WERI-Rb-1 (cell line): ENCODE results near the gene TBC1D20.

Source experiments
- DNase-seq: peaks from one replicate; pipeline ENCODE4 v3.0.0-alpha.2; 2020
- H3K27ac ChIP-seq: fragments of 250-450 bp; sonication (Bioruptor Pico); 2 replicates; pipeline ENCODE4 v1.5.1; 2020; ENCODE audit warnings: mild to moderate bottlenecking, moderate library complexity
- H3K27me3 ChIP-seq: fragments of 250-450 bp; sonication (Bioruptor Pico); 2 replicates; pipeline ENCODE4 v1.5.1; 2021; ENCODE audit warnings: mild to moderate bottlenecking, low read depth, moderate library complexity; ENCODE audit not compliant: insufficient read depth, severe bottlenecking
- H3K36me3 ChIP-seq: fragments of 250-450 bp; sonication (Bioruptor Pico); 2 replicates; pipeline ENCODE4 v1.5.1; 2020; ENCODE audit warnings: mild to moderate bottlenecking, moderate library complexity
- H3K4me3 ChIP-seq: 2 replicates; pipeline ENCODE4 v1.5.1; 2011; ENCODE audit warnings: low read depth, mild to moderate bottlenecking, control low read depth, low read length
- H3K9me3 ChIP-seq: fragments of 250-450 bp; sonication (Bioruptor Pico); 2 replicates; pipeline ENCODE4 v1.5.1; 2021; ENCODE audit warnings: mild to moderate bottlenecking, moderate library complexity; ENCODE audit not compliant: severe bottlenecking
- CTCF ChIP-seq: IDR thresholded peaks from 2 replicates; pipeline ENCODE4 v1.5.1; 2011; ENCODE audit warnings: low read depth, mild to moderate bottlenecking, control low read depth, inconsistent platforms, low read length

TBC1D20 gene

GRCh38 chr20:472137-472846 is 10.0 kb upstream of the TBC1D20 start:
- no peak for TF ChIP-seq CTCF
- no peak for DNase-seq
- Histone ChIP-seq H3K4me3 (no peak overlapping the region), H3K27me3 (no peaks in the 10 kb centered on the region), H3K9me3 (peaks cover 36% of the 10 kb centered on the region), H3K27ac (no peak overlapping the region), H3K36me3 (peaks cover 12% of the 10 kb centered on the region)

- no peak for DNase-seq
- Histone ChIP-seq H3K9me3 (peaks cover 39% of the 10 kb centered on the region), H3K27me3 (no peaks in the 10 kb centered on the region), H3K27ac (no peak overlapping the region), H3K36me3 (peaks cover 8% of the 10 kb centered on the region), H3K4me3 (no peak overlapping the region)
- no peak for TF ChIP-seq CTCF
Measured at GRCh38 chr20:469746-470490, 7.6 kb upstream of the TBC1D20 start.

- no peak for DNase-seq
- H3K36me3 ChIP-seq = no peaks in the 10 kb centered on the region
- no peak for TF ChIP-seq CTCF
- no peak overlapping the region for H3K4me3 ChIP-seq
- H3K9me3 ChIP-seq = peaks cover 37% of the 10 kb centered on the region
- H3K27ac ChIP-seq = no peak overlapping the region
- no peaks in the 10 kb centered on the region for H3K27me3 ChIP-seq
Measured at GRCh38 chr20:467755-468154, 5.4 kb upstream of the TBC1D20 start.

GRCh38 chr20:461254-462198 is 807 bp downstream of the TBC1D20 start:
- TF ChIP-seq CTCF = no peak
- Histone ChIP-seq H3K27ac (peak overlapping the region; percentile 82), H3K36me3 (no peaks in the 10 kb centered on the region), H3K27me3 (no peaks in the 10 kb centered on the region), H3K4me3 (peak overlapping the region; percentile 83), H3K9me3 (no peaks in the 10 kb centered on the region)
- peak; percentile 51 for DNase-seq

GRCh38 chr20:460707-461106 is 1.6 kb downstream of the TBC1D20 start:
- Histone ChIP-seq H3K36me3 (no peaks in the 10 kb centered on the region), H3K27me3 (no peaks in the 10 kb centered on the region), H3K9me3 (no peaks in the 10 kb centered on the region), H3K27ac (no peak overlapping the region), H3K4me3 (no peak overlapping the region)
- DNase-seq = no peak
- no peak for TF ChIP-seq CTCF
